SK-N-DZ (cell line): Measurements from ENCODE around the gene PDE10A.
A peak's percentile ranks its signal among the peaks of the same experiment; 100 is the strongest.

ENCODE experiments used
- DNase-seq: peaks from one replicate; pipeline ENCODE4 v3.0.0-alpha.2; 2015; ENCODE audit warnings: low spot score

PDE10A gene

DNA sequence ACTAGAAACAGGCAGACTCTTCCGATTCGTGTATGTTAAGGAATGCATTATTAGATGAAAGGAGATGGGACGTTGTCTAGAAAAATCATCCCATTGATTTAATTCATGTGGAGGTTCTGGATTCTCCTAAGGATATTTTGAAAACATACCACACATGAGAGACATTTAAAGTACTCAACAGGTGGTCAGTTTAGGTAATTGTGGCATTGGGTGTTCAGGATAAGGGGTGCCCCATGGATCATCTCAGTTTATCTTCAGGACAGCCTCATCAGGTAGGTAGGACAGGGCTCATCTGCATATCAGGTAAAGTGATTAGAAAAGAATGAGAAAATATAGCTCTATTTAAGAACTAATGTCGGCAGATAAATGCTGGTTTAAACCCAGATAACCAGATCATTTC lies 15.9 kb upstream of the PDE10A start:
- DNase-seq, result no peak

DNA sequence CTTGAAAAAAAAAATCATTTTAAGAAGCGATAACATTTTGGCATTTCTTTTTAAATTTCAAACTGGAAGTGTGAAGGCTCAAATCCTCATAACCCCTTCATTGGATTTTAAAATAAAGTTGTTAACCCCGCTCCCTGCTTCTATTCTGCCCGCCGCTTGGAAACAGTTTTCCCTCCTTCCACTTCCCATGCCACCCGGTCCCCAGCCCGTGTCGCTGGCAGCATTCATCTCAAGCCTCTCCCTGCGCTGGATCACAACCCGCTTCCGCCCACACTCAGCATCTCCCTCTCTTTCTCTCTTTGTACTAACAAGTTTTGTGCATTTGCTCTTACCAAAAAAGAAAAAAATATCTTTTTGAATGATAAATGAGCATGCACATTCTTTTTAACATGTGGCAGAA lies 15.4 kb upstream of the PDE10A start:
- no peak for DNase-seq

DNA sequence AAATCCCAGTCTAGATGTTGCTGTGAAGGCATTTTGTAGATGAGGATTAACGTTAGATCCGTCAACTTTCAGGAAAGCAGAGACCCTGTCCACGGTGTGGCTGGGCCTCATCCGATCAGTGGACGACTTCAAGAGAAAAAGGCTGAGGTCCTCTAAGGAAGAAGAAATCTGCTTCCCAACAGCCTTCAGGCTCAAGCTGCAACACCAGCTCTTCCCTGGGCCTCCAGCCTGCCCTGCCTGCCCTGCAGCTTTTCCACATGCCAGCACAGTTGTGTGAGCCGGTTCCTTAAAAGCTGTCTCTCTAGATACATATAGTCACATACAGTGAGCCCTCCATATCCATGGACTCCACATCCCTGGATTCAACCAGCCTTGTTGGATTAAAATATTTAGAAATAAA lies 14.1 kb upstream of the PDE10A start:
- no peak for DNase-seq

DNA sequence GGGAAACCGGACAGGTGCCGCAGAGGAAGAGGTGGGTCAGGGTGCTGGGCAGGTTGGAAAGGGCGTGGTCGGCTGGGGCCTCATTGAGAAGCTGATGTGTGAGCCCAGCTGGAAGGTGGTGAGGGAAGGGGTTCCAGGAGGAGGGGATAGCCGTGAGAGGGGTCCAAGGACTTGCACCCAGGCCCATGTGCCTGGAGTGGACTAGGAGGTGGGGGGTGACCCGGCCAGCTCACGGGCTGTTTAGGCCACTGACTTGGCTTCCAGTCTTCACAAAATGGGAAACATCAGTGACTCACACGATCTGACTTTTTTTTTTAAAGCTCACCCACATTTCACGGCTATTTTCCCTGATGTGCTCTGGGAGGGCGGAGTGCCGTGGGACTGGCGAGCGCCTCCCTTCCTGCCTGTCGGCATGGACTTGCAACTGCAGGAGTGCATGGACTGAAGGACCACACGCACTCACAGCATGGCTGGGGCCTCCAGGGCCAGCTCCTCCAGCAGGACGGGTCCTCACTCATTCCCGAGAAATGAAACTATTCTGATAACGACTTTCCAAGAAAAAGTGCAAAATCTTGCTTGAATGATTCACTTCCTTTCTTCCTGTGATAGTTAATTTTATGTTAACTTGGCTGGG lies 13.5 kb upstream of the PDE10A start:
- no peak for DNase-seq

DNA sequence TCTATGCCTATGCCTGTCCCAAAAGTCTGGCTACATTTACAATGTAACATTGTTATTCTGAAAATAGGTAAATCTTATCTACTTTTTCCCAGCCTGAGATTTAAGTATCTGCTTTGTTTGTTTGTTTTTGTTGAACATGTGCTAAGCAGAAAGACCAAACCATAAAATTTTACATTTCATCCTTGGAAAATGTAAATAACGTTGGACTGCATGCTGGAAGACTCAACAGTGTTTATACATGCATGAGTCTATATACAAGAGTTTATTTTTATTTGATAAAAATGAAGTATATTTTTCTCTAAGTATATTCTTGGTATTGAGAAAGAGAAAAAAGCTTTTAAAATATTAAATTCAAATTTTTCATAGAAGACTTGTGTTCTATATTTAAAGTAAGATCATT lies 12.1 kb upstream of the PDE10A start:
- DNase-seq, result no peak

DNA sequence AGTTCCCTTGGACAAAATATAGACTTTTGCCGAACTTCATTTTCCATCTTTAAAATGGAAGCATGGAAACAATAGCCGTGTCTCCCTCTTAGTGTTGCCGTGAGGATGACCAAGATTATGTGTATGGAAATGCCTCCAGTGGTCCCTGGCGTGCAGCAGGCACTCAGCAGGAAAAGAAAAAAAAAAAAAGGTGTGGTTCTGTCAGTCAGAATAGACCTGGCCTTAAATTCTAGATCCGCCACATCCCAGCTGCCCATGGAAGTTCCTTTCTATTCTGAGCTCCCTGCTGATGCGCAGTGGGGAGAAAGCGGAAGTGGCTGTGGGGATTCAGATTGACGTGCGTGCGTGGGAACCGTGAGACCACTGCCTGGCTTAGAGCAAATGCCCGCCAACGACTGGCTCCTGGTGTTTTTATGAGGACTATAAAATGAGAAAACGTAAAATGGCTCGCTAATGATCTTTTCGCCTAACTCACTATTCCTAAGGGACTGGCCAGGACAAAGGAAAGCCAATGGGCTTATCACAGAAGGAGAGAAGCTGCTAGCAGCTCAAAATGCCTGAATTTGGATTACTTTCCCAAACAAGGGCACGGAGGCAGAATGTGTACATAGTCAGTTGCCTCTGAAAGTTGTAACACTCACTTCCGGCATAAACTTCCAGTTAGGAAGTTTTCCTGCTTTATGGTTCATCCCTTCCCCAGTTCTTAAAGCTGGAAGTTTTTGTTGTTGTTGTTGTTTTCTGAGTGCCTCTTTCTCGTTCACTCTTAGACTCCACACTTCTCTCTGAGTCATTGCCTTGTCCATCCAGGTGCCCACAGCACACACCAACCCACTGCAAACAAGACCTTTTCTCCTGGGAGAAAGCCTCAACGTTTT lies 11.4 kb upstream of the PDE10A start:
- no peak for DNase-seq

DNA sequence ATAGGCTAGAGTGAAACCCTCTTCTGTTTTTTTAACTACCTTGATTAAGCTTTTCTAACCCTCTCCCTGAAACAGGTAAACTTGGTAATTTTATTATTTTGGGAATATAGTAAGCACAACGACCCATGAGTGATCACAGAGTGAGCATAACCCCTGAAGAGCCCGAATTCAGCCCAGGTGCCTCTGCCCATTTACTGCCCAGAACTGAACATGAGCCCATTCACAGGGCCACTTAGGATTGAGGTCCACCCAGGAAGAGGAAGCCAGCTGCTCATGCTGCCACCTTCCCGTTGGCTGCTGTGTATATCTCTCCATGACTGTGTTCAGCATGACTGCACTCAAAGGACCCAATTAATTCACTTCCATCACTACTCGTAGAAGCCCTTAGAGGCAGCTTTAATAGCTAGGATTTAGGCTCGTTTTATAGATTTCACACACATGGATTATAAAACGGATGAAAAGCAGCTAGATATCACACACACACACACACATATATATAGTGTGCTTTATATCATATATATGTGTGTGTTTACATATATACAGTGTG lies 8.3 kb upstream of the PDE10A start:
- DNase-seq, result no peak

DNA sequence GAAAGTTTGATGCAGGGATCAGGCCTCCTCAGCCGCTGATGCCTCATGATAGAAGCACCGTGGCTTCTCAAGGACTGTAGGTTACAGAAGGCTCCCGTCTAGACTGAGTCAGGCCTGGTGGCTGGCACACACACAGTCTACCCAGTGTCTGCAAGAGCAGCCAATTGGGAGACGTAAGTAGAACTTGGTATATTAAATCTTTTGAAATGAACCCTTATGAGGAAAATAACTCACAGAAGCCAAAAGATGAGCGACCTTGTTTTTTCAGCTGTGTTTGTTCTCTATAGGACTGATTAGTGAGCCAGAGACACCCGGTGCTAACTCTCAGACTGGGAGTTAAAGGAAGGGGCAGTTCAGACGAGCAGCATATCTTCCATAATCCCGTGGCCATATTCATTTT lies 5.9 kb upstream of the PDE10A start:
- DNase-seq, result no peak

DNA sequence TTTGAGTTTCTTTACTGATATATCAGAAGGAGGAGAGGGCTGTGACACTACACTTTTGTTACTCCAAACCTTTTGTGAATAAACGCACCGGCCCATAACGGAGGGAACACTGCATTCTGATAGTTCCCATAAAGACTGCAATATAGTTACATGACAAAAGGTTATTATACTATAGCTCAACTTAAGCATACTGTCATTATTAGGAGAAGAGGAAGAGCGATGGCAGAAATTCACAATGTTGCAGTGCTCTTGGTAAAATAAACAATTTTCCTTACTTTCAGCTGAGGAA lies 2.3 kb upstream of the PDE10A start:
- DNase-seq, result no peak

DNA sequence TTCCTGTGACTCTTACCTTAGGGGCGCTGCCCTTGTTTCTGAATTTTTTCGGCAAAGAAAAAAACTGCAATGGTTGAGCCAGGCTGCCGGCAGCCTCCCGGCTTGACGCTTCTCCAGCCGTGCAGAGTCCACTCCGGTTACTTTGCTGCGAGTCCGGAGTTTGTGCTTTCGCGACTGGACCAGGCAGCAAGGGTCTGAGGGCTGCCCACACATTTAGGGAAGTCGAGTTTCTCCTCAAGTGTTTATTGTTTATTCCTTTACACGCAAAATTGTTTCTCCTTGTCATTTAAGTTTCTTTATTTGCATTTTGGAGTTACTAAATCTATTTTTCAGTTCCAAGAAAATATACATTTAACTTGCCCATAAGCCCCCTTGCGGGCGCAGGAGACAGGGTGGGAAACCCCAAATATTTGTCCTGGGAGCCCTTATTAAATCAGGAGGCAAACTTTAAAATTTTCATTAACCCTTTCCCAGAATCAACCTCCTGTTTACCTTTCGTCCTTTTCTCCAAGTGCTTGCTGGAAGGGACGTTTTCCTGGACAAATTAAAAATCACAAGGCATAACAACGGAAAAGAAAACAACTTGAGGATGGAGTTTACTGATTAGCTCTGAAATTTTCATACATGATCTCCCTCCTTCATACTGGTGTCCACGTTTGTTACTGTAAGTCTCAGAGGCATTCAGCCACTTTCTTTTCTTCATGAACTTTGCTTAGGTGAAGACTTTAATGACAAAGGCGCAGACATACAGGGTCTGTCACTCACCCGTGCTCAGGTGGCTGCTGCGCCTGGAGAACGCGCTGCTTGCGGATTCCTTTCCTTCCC lies 1.7 kb upstream of the PDE10A start:
- no peak for DNase-seq

DNA sequence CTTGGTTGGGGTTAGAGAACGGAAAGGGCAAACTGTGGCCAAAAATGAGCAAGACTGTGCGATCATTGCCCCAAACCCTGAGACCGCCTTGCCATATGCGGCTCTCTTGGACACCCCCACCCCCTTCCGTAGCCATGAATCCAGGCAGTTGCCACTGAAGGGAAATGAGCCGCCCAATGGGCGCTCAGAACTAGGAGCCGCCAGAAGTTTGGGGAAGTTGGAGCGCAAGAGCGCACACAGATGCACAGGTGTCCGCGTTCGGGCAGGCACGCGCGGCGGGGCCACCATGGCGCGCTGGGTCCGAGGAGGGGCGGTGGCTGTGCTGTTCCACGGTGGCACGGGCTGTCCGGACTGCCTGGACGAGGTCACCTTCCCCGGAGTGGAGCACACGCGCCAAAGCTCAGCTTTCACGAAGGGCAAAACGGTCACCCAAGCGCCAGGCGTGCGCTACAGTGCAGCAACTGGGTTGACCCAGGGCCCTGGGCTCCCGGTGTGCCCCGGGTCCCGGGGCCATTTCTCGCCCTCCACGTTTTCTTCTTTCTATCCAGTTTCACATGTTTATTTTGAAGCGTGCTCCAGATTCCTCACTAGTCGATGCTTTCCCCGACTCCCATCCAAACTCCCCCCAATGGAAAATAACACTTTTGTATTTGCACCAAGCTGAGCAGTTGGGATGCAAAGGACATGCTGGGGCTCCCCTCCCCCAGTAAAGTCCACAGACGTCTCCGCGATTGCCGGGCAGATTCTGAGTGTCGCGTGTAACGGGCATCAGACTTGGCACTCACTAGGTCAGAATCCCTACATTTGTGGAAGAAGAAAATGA lies 906 bp upstream of the PDE10A start:
- no peak for DNase-seq

DNA sequence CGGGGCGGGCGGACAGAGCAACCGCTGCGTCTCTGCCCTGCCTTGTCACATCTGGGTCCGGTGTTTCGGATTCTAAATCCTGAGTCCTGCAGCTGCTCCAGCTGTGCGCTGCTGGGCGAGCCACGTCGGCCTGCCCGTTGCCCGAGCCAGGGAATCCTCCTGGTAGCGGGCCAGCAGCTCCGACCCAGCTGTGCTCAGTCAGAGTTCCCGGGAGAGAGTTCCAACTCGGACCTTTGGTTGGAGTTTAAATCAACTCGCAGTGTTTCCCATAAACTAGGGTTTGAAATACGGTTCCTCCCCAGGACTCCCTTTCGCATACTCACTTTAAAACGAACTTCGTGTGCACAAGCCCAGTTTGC lies 315 bp upstream of the PDE10A start:
- no peak for DNase-seq

DNA sequence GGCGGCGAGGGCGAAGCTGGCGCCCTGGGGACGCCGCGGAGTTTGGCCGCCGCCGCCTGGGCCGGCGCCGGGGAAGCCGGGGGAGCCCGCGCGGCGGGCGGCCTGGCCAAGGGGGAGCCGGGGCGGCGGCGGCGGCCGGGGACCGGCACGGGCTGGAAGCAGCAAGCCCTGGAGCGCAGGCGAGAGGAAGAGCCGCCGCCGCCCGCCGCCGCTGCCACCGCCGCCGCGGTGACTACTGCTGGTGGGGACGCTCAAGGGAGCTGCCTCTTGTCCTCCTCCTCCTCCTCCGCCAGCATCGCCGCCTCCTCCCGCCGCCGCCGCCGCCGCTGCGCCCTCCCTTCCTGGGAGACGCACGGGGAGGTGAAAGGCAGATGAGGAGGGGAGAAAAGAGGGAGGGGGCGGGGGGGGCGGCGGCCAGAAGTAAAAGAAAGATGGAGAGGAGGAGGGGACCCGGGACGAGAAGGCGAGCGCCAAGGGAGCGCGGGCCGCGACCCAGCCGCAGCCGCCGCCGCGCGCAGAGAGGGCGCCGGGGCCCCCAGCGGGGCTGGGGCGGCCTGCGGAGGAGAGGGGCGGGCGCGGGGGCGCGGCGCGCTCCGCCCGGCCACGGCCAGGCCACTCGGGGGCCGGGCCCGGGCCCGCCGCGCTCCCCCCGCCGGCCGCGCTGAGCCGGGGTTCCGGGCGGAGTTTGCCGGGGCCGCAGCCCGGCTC lies 846 bp downstream of the PDE10A start:
- DNase-seq, result peak; percentile 65

DNA sequence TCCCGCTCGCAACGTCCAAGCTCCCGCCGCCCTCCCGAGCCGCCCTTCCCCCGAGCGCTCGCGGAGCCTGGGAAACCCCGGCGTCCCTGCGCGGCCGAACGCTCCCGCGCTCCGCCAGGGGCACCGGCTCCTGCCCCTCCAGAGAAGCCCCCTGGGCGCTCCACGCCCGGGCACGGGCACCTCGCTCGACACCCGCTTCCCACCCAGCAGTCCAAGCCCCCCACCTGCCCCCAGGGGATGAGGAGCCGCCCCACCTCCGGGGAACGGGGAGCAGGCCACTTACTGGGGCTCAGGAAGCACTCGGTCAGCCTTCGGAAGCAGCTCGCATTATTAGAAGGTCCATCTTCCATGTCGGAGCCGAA lies 1.4 kb downstream of the PDE10A start:
- DNase-seq, result no peak

DNA sequence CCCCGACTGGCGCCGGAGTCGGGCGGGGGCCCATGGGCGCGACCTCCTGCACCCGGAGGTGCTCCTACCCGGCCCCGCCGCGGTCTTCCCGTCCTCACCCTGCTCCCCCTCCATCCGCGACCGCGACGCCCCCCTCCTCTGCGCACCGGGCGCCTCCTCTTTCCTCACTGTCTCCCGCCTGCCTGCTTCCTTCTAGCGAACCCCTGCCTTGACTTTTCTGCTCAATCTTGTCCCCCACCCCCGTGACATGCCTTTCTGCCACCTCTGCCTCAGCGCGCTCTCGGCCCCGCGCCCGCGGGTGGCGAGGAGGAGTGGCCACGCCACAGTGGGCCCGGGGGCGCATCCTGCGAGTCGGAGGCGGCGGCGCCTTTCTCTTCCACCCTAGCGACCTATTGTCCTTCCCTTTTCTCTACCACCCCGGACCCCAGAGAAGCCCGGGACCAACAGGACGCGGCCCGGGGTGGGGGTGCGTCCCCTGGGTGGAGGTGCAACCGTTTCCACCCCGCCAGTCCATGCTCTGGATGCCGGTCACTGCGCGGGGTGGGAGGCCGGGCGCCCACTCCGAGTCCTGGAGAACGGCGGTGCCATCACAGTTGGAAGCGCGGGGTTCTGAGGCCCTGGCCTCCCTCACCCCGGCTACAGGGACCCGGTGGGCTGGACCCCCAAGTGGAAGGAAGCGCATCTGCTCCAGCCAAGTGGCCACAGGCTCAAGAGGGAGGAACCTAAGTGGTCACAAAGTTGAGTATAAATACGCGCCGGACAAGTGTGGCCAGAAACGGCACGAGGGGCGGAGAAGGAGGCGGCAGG lies 2.0 kb downstream of the PDE10A start:
- peak; percentile 37 for DNase-seq

DNA sequence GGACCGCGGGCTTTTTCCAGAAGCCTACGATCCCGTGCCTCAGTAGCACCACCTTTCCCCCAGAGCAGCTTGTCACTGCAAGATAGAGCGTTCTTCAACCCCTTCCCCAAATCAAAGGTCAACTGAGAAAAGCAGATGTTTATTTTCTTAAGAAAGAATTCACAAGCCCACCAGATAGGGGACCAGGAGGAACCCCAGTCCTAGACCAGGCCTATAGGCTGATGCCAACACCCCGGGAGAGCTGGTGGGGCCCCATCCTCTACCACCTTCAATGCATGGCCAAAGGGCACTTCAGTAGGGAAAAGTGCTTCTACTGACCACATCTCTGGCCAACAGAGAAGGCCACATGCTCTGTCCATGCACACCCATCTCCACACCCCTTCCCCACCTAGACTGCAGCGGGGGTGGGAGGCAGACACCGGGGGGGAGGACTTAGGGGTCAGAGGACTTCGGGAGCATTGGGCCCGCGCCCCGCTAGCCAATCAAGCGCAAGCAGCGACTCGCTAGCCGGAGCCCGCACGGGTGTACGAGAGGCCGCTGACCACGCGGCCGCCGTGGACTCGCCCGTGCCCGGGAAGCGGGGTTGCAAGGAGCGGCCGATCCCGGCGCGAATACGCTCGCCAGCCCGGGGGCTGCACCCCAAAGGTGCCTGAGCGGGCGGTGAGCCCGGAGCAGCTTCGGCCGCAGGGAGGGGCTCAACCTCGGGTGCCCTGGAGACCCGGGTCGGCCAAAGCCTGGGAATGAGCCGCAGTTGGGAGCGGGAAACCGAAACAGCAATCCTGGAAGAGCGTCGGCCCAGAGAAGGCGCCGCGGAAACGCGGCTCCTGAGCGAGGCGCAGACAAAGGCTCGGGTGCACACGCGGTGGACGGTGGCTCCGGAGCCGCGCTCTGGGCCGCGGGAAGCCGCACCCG lies 2.8 kb downstream of the PDE10A start:
- no peak for DNase-seq

DNA sequence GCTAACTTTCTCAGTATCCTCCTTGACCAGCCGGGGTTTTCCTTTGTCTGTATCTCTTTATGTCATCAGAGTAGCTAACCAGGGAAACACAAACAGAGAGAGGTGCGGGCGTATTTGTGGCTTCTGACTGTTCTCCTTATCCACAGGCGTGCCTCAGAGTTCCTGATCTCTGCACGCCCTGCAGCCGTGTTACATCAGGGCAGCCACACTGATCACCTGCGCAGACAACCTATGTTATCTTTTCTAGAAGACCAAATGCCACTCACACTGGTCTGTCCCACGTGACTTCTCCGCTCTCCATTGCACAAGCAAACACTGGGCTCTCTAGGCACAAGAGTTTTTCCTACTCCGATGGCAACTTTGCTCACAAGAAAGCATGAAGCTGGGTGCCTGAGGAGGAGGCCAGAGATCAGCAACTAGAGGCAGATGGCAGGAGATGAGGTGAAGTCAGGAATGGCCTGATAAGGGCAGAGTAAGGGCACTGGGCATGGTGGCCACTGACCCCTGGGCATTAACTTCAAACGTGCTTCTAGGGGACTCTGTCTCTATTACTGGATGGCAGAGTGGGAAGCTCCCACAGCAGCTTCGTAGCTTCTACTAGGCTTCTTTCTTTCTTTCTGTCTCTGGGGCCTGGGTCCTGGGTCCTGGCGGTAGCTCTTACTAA lies 4.5 kb downstream of the PDE10A start:
- DNase-seq, result no peak

DNA sequence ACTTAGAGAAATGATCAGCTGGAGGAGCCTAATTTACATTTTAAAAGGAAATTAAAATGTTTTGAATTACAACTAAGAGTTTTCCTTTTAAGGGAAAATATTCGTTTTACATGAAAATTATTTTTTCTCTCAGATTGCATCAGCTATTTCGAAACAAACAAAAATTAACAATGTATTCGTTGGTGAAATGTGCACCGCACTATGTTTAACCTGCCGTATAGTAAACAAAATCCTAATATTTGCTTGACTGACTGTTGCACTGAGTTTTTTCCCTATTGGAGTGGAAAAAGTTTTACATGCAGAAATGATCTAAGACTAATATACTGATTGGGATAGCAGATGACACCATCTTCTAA lies 5.7 kb downstream of the PDE10A start:
- DNase-seq, result no peak
